ENCODE results near the gene SFXN5.

DNA sequence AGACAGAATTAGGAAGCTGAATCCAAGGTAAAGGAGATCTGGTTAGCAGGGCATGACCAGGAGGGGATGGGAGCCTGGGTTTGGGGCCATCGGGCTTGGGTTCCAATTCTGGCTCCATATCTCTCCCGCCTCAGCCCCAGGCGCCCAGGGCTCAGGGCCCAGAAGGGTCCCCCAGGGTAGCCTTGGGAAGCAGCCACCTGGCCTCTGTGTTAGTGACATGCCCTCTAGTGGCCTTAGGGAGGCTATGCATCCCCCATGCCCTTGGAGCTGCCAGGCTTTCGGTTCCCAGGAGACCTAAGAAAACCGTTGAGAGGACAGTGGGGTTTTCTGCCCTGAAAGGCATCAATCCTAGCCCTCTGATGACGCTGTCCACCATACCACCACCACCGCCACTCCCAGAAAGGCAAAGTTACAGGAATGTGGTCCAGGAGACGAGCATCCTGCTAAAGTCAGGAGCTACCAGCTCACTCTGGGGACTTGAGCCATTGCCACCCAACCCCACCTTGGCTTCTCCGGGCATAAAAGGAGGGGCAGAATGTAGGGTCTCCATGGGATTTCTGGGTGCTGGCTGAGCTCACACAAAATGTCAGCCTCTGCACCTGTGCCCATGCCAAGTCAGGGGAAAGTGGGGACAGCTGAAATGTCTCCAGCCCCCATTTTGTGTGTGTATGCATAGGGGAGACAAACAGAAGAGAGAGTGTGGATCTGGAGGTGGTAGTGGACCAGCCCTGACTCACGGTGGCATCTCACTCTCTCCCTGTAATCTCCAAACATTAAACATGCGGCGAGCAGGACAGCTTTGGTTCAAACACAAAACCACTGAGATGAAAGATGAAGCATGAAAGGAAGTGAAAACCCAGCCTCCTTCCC, 97.7 kb downstream of the SFXN5 start:
- peak; percentile 93 for TF ChIP-seq CTCF (IDR thresholded peaks at IDR 0.05)
- no peak for TF ChIP-seq TCF7L2 (IDR thresholded peaks at IDR 0.05; ENCODE audit: low read depth, low read length)

Measured in Panc1 (cell line).